ENCODE data around the gene CALB2.
"Not testable (repeated sequence)": the region's sequence is repeated elsewhere in the genome, so short reads cannot be mapped to it uniquely, and the experiment has no call there.

CALB2 gene

DNA sequence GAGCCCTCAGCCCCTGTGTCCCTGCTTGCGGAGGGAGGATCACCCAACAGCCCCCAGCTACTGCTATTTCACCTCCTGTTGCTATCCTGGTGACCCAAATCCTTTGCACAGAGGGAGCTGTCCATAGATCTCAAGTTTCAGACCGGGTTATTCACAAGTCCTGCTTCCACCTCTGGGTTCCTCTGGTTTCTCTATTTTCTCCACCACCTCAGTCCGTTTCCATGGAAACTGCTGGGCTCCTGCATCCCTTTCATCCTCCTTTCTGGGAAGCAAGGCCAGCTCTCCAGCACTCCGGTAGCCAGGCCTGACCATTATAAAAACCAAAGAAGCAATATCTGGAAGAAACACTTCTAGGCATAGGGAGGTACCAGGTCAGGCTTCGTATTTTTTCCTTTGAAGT, 4.8 kb upstream of the CALB2 start:
- H3K36me3 ChIP-seq (ENCODE audit: control insufficient read depth, insufficient read depth, low read length): no peaks in the 10 kb centered on the region
- no peaks in the 10 kb centered on the region for H3K9me3 ChIP-seq (ENCODE audit: control insufficient read depth, insufficient read depth, low read length)
- no peak overlapping the region for H3K4me3 ChIP-seq (ENCODE audit: low read depth, low read length)
- H3K9ac ChIP-seq (ENCODE audit: low read depth, low read length): no peak overlapping the region
- no peaks in the 10 kb centered on the region for H3K4me1 ChIP-seq (ENCODE audit: control insufficient read depth, insufficient read depth, low read length)
- H3K27me3 ChIP-seq (ENCODE audit: control insufficient read depth, insufficient read depth, low read length): peaks cover 14% of the 10 kb centered on the region

GRCh38 chr16:71354156-71354555, 4.4 kb upstream of the CALB2 start:
- H3K9me3 ChIP-seq (ENCODE audit: control insufficient read depth, insufficient read depth, low read length): no peaks in the 10 kb centered on the region
- H3K4me1 ChIP-seq (ENCODE audit: control insufficient read depth, insufficient read depth, low read length): no peaks in the 10 kb centered on the region
- H3K27me3 ChIP-seq (ENCODE audit: control insufficient read depth, insufficient read depth, low read length): peaks cover 19% of the 10 kb centered on the region
- no peaks in the 10 kb centered on the region for H3K36me3 ChIP-seq (ENCODE audit: control insufficient read depth, insufficient read depth, low read length)
- no peak overlapping the region for H3K4me3 ChIP-seq (ENCODE audit: low read depth, low read length)
- no peak overlapping the region for H3K9ac ChIP-seq (ENCODE audit: low read depth, low read length)

- Histone ChIP-seq H3K4me3 (ENCODE audit: low read depth, low read length) (no peak overlapping the region), H3K9me3 (ENCODE audit: control insufficient read depth, insufficient read depth, low read length) (no peaks in the 10 kb centered on the region), H3K36me3 (ENCODE audit: control insufficient read depth, insufficient read depth, low read length) (no peaks in the 10 kb centered on the region), H3K27me3 (ENCODE audit: control insufficient read depth, insufficient read depth, low read length) (peaks cover 27% of the 10 kb centered on the region), H3K4me1 (ENCODE audit: control insufficient read depth, insufficient read depth, low read length) (no peaks in the 10 kb centered on the region), H3K9ac (ENCODE audit: low read depth, low read length) (no peak overlapping the region)
Observed at GRCh38 chr16:71356051-71356740, 2.3 kb upstream of the CALB2 start.

DNA sequence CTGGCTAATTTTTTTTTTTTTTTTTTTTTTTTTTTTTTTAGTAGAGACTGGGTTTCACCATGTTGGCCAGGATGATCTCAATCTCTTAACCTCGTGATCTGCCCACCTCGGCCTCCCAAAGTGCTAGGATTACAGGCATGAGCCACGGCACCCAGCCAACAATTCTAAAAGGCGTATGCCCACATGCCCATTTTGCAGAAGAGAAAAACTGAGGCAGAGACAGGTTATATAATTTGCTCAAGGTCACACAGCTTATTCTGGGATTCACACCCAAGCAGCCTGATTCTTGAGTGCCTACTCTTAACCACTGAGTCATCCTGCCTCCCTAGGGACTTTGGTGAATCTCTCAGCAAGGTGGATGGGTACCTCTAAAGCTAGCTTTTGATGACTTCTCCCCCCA, 1.6 kb upstream of the CALB2 start:
- not testable (repeated sequence) for H3K9me3 ChIP-seq (ENCODE audit: control insufficient read depth, insufficient read depth, low read length); H3K4me3 ChIP-seq (ENCODE audit: low read depth, low read length); H3K36me3 ChIP-seq (ENCODE audit: control insufficient read depth, insufficient read depth, low read length); H3K9ac ChIP-seq (ENCODE audit: low read depth, low read length); H3K4me1 ChIP-seq (ENCODE audit: control insufficient read depth, insufficient read depth, low read length)
- peaks cover 27% of the 10 kb centered on the region for H3K27me3 ChIP-seq (ENCODE audit: control insufficient read depth, insufficient read depth, low read length)

GRCh38 chr16:71357681-71358080, 842 bp upstream of the CALB2 start:
- peak overlapping the region; percentile 27 for H3K4me3 ChIP-seq (ENCODE audit: low read depth, low read length)
- no peak overlapping the region for H3K9ac ChIP-seq (ENCODE audit: low read depth, low read length)
- peaks cover 27% of the 10 kb centered on the region for H3K27me3 ChIP-seq (ENCODE audit: control insufficient read depth, insufficient read depth, low read length)
- no peaks in the 10 kb centered on the region for H3K9me3 ChIP-seq (ENCODE audit: control insufficient read depth, insufficient read depth, low read length)
- no peaks in the 10 kb centered on the region for H3K36me3 ChIP-seq (ENCODE audit: control insufficient read depth, insufficient read depth, low read length)
- no peaks in the 10 kb centered on the region for H3K4me1 ChIP-seq (ENCODE audit: control insufficient read depth, insufficient read depth, low read length)

- Histone ChIP-seq H3K4me1 (ENCODE audit: control insufficient read depth, insufficient read depth, low read length) (no peaks in the 10 kb centered on the region), H3K27me3 (ENCODE audit: control insufficient read depth, insufficient read depth, low read length) (peaks cover 27% of the 10 kb centered on the region), H3K4me3 (ENCODE audit: low read depth, low read length) (no peak overlapping the region), H3K36me3 (ENCODE audit: control insufficient read depth, insufficient read depth, low read length) (no peaks in the 10 kb centered on the region), H3K9me3 (ENCODE audit: control insufficient read depth, insufficient read depth, low read length) (no peaks in the 10 kb centered on the region), H3K9ac (ENCODE audit: low read depth, low read length) (no peak overlapping the region)
Observed at GRCh38 chr16:71359431-71359830, 908 bp downstream of the CALB2 start.

GRCh38 chr16:71360378-71360777, 1.9 kb downstream of the CALB2 start:
- Histone ChIP-seq H3K27me3 (ENCODE audit: control insufficient read depth, insufficient read depth, low read length) (peaks cover 27% of the 10 kb centered on the region), H3K4me3 (ENCODE audit: low read depth, low read length) (no peak overlapping the region), H3K4me1 (ENCODE audit: control insufficient read depth, insufficient read depth, low read length) (no peaks in the 10 kb centered on the region), H3K9ac (ENCODE audit: low read depth, low read length) (no peak overlapping the region), H3K9me3 (ENCODE audit: control insufficient read depth, insufficient read depth, low read length) (no peaks in the 10 kb centered on the region), H3K36me3 (ENCODE audit: control insufficient read depth, insufficient read depth, low read length) (no peaks in the 10 kb centered on the region)

DNA sequence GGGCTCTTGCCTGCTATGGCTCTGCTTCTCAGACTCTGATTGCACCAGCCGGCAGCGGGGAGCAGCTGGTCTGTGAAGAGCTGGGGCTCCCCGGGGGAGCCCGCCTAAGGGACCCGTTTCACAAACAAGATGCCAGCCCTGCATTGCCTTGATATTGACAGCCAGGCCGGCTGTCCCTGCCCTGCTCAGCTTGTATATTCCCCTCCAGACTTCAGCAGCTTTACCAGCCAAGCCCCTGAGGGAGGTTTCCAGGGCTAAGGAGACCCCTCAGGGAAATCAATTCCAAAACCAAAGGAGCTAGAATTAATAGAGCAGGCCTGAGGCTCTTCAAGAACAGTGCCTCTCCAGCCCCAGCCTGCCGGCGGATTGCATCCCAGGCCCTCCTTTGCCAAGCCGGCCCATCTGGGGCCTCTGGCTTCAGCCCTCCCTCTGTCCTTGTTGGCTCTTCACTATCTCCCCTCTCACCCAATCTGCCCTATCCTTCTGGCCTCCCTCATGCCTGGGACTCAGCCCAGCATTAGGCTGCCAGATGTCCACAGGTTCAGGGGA, 5.7 kb downstream of the CALB2 start:
- H3K36me3 ChIP-seq (ENCODE audit: control insufficient read depth, insufficient read depth, low read length): no peaks in the 10 kb centered on the region
- no peaks in the 10 kb centered on the region for H3K9me3 ChIP-seq (ENCODE audit: control insufficient read depth, insufficient read depth, low read length)
- no peak overlapping the region for H3K9ac ChIP-seq (ENCODE audit: low read depth, low read length)
- H3K4me1 ChIP-seq (ENCODE audit: control insufficient read depth, insufficient read depth, low read length): no peaks in the 10 kb centered on the region
- H3K4me3 ChIP-seq (ENCODE audit: low read depth, low read length): no peak overlapping the region
- H3K27me3 ChIP-seq (ENCODE audit: control insufficient read depth, insufficient read depth, low read length): peaks cover 8% of the 10 kb centered on the region

GRCh38 chr16:71365021-71365420, 6.5 kb downstream of the CALB2 start:
- H3K9me3 ChIP-seq (ENCODE audit: control insufficient read depth, insufficient read depth, low read length): no peaks in the 10 kb centered on the region
- no peaks in the 10 kb centered on the region for H3K4me1 ChIP-seq (ENCODE audit: control insufficient read depth, insufficient read depth, low read length)
- H3K27me3 ChIP-seq (ENCODE audit: control insufficient read depth, insufficient read depth, low read length): no peaks in the 10 kb centered on the region
- H3K9ac ChIP-seq (ENCODE audit: low read depth, low read length): no peak overlapping the region
- no peak overlapping the region for H3K4me3 ChIP-seq (ENCODE audit: low read depth, low read length)
- H3K36me3 ChIP-seq (ENCODE audit: control insufficient read depth, insufficient read depth, low read length): no peaks in the 10 kb centered on the region

- Histone ChIP-seq H3K4me1 (ENCODE audit: control insufficient read depth, insufficient read depth, low read length) (no peaks in the 10 kb centered on the region), H3K4me3 (ENCODE audit: low read depth, low read length) (no peak overlapping the region), H3K9ac (ENCODE audit: low read depth, low read length) (no peak overlapping the region), H3K27me3 (ENCODE audit: control insufficient read depth, insufficient read depth, low read length) (no peaks in the 10 kb centered on the region), H3K36me3 (ENCODE audit: control insufficient read depth, insufficient read depth, low read length) (no peaks in the 10 kb centered on the region), H3K9me3 (ENCODE audit: control insufficient read depth, insufficient read depth, low read length) (no peaks in the 10 kb centered on the region)
Observed at GRCh38 chr16:71367241-71367976, 8.9 kb downstream of the CALB2 start.

DNA sequence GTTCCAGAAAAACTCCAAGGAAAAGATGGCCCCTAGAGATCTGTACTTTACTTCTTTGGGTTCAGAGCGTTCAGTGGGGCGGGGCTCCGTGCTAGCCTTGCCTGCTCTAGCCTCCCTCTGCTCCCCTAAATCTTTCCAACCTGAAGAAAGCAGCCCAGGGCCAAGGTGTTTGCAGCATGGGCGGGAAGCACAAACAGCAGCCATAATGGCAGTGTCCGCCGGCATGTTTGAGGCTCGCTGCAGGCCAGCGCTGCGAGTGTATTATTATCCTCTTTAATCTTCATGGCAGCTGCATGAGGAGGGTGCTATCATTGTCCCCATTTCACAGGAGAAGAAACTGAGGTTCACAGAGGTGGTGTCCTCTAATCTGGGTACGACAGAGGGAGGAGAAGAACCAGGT, 10.4 kb downstream of the CALB2 start:
- Histone ChIP-seq H3K36me3 (ENCODE audit: control insufficient read depth, insufficient read depth, low read length) (no peaks in the 10 kb centered on the region), H3K9me3 (ENCODE audit: control insufficient read depth, insufficient read depth, low read length) (no peaks in the 10 kb centered on the region), H3K4me1 (ENCODE audit: control insufficient read depth, insufficient read depth, low read length) (no peaks in the 10 kb centered on the region), H3K4me3 (ENCODE audit: low read depth, low read length) (no peak overlapping the region), H3K9ac (ENCODE audit: low read depth, low read length) (no peak overlapping the region), H3K27me3 (ENCODE audit: control insufficient read depth, insufficient read depth, low read length) (no peaks in the 10 kb centered on the region)

DNA sequence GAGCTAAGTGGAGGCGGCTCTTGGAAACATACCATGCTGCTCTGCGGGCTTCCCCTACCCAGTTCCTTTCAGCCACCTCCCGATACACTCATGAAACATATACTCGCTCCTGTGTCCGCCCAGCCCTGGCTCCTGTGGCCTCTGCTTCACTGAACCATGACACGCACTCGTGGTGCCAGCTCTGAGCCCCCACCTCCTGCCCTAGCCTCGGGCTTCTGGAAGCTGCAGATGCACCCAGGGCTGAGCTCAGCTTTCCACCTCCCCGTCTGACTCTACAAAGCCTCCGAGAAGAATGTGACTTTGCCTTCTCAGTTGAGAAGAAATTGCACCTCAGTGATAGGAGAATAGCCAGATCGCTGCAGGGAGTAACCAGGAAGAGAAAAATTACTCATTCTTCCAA, 11.0 kb downstream of the CALB2 start:
- Histone ChIP-seq H3K9me3 (ENCODE audit: control insufficient read depth, insufficient read depth, low read length) (no peaks in the 10 kb centered on the region), H3K27me3 (ENCODE audit: control insufficient read depth, insufficient read depth, low read length) (no peaks in the 10 kb centered on the region), H3K9ac (ENCODE audit: low read depth, low read length) (no peak overlapping the region), H3K4me3 (ENCODE audit: low read depth, low read length) (no peak overlapping the region), H3K36me3 (ENCODE audit: control insufficient read depth, insufficient read depth, low read length) (no peaks in the 10 kb centered on the region), H3K4me1 (ENCODE audit: control insufficient read depth, insufficient read depth, low read length) (no peaks in the 10 kb centered on the region)
